ENCODE results near the gene RUNDC3A.

DNA sequence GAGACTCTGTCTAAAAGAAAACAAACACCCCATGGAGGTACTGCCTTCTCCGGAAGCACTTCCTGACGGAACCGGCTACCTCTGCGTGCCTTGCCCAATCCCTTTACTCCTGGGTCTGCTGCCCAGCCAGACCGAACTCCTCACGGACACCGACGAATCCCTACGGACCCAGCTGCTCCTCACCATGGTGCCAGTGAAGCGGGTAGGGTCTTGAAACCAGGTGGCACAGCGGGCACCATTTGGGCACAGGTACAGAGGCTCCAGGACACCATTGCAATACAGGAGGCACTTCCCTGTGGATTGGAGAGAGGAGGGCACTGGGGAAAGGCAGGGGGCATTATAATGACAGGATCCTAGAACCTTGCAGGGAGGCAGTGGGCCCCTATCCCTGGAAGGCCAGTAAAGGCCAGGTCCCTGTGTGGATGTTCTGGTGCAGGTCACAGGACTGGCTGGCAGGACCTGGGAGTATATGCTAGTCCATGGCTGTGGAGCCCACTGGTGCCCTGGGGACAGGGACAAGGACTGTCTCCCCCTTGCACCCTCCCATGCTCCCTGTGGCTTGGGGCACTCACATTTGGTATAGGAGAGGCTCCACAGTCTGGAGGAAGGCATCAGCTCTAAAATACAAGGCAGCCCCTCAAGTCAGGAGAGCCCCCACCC is 14.0 kb downstream of the RUNDC3A start:
- TF ChIP-seq POLR2AphosphoS5 (IDR thresholded peaks at IDR 0.05) (no peak), POLR2A (IDR thresholded peaks at IDR 0.05; ENCODE audit: low read depth) (no peak), EP300 (IDR thresholded peaks at IDR 0.05) (no peak)
- TF ChIP-seq, protein P1, sequence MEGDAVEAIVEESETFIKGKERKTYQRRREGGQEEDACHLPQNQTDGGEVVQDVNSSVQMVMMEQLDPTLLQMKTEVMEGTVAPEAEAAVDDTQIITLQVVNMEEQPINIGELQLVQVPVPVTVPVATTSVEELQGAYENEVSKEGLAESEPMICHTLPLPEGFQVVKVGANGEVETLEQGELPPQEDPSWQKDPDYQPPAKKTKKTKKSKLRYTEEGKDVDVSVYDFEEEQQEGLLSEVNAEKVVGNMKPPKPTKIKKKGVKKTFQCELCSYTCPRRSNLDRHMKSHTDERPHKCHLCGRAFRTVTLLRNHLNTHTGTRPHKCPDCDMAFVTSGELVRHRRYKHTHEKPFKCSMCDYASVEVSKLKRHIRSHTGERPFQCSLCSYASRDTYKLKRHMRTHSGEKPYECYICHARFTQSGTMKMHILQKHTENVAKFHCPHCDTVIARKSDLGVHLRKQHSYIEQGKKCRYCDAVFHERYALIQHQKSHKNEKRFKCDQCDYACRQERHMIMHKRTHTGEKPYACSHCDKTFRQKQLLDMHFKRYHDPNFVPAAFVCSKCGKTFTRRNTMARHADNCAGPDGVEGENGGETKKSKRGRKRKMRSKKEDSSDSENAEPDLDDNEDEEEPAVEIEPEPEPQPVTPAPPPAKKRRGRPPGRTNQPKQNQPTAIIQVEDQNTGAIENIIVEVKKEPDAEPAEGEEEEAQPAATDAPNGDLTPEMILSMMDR (IDR thresholded peaks at IDR 0.05), result no peak
